B cell (primary cell): ENCODE measurements around the gene MBNL2. TPM values are rescaled to one million over a fixed set of nuclear protein-coding genes. Genes with fewer than 3 reads are reported as not detected.

Experiments
- ATAC-seq: fragments of 200-7000 bp; cut with Tn5 transposase; one replicate; pipeline ENCODE4 v1.10.0; 2021; ENCODE audit warnings: low read depth, mild to moderate bottlenecking, moderate number of reproducible peaks, moderate library complexity
- CTCF ChIA-PET: fragments of 350-600 bp; sonication (Branson Sonifier 250); formaldehyde crosslinking; loops from one replicate; lab custom pipeline; 2021; ENCODE audit warnings: antibody characterized with exemption, inconsistent platforms; lab: Charles Lee
- POLR2A ChIA-PET: fragments of 350-600 bp; sonication (Branson Sonifier 250); formaldehyde crosslinking; loops from one replicate; lab custom pipeline; 2021; ENCODE audit warnings: antibody characterized with exemption; lab: Charles Lee
- DNase-seq: peaks from one replicate; pipeline ENCODE4 v3.0.0; 2013
- H2AFZ ChIP-seq: 2 replicates; pipeline ENCODE4 v1.6.1; 2012; ENCODE audit warnings: mild to moderate bottlenecking, low read depth, low read length; ENCODE audit not compliant: insufficient read depth, poor library complexity, severe bottlenecking
- H3K27ac ChIP-seq, 2 donors: 1 replicate in 1 of 2; 2 replicates in 1 of 2; pipeline ENCODE4 v1.5.1; 2012 to 2013; ENCODE audit warnings: low read length in 2 of 2, mild to moderate bottlenecking in 2 of 2, moderate library complexity in 1 of 2
- H3K27me3 ChIP-seq, 4 experiments: fragments of 200-600 bp in 1 of 4; sonication (generic) in 1 of 4; replicated peaks in 1 of 4; 1 replicate in 2 of 4; 2 replicates in 2 of 4; pipeline versions ENCODE4 v1.6.1 to v1.7.0; 2013 to 2016; ENCODE audit warnings: low read length in 3 of 4, mild to moderate bottlenecking in 2 of 4, mixed read lengths in 1 of 4, moderate library complexity in 1 of 4; ENCODE audit not compliant: insufficient read depth in 4 of 4, control insufficient read depth in 3 of 4; ENCODE audit errors: control extremely low read depth in 1 of 4
- H3K36me3 ChIP-seq, 2 experiments: replicated peaks in 1 of 2; 1 replicate in 1 of 2; 2 replicates in 1 of 2; pipeline versions ENCODE4 v1.6.1 to v1.7.1; 2013; ENCODE audit warnings: low read length in 1 of 2; ENCODE audit not compliant: insufficient read depth in 2 of 2, control insufficient read depth in 1 of 2; ENCODE audit errors: control extremely low read depth in 1 of 2, extremely low read depth in 1 of 2
- H3K4me1 ChIP-seq, 2 donors: fragments of 200-600 bp in 1 of 2; sonication (generic) in 1 of 2; 1 replicate in 1 of 2; 2 replicates in 1 of 2; pipeline versions ENCODE4 v1.5.1 to v1.6.1; 2013 to 2017; ENCODE audit warnings: low read length in 2 of 2; ENCODE audit not compliant: control insufficient read depth in 2 of 2, insufficient read depth in 2 of 2
- H3K4me2 ChIP-seq: replicated peaks from 2 replicates; pipeline ENCODE3; 2012; ENCODE audit warnings: mild to moderate bottlenecking, low read depth, low read length; ENCODE audit not compliant: poor library complexity, severe bottlenecking
- H3K4me3 ChIP-seq, 5 experiments: fragments of 200-600 bp in 1 of 5; sonication (generic) in 1 of 5; 1 replicate in 3 of 5; 2 replicates in 2 of 5; pipeline versions ENCODE4 v1.5.1 to v1.7.0; 2011 to 2016; ENCODE audit warnings: low read length in 4 of 5, mild to moderate bottlenecking in 4 of 5, low read depth in 2 of 5, control low read depth in 1 of 5, moderate library complexity in 1 of 5; ENCODE audit not compliant: insufficient read depth in 1 of 5; ENCODE audit errors: control extremely low read depth in 1 of 5, extremely low read depth in 1 of 5
- H3K79me2 ChIP-seq: fragments of 200-600 bp; sonication (generic); one replicate; pipeline ENCODE4 v1.6.0; 2016; ENCODE audit warnings: low read length; ENCODE audit not compliant: control insufficient read depth, insufficient read depth
- H3K9ac ChIP-seq: fragments of 200-600 bp; sonication (generic); 2 replicates; pipeline ENCODE4 v1.6.1; 2017; ENCODE audit warnings: mild to moderate bottlenecking, low read length, moderate library complexity
- H3K9me3 ChIP-seq, 3 donors: one replicate each; pipeline versions ENCODE4 v1.6.1 to v1.7.1; 2013; ENCODE audit warnings: low read length in 2 of 3; ENCODE audit not compliant: control insufficient read depth in 2 of 3, insufficient read depth in 1 of 3; ENCODE audit errors: control extremely low read depth in 1 of 3
- H4K20me1 ChIP-seq: 2 replicates; pipeline ENCODE4 v1.6.0; 2012; ENCODE audit warnings: mild to moderate bottlenecking, low read length; ENCODE audit not compliant: insufficient read depth, control insufficient read depth, poor library complexity, severe bottlenecking
- H3K27ac Mint-ChIP-seq: one replicate; pipeline ENCODE4 v1.8.0; 2021; ENCODE audit warnings: mixed read lengths
- H3K27me3 Mint-ChIP-seq: one replicate; pipeline ENCODE4 v1.8.0; 2021; ENCODE audit warnings: mixed read lengths
- H3K4me1 Mint-ChIP-seq: one replicate; pipeline ENCODE4 v1.8.0; 2021; ENCODE audit warnings: mixed read lengths
- H3K4me3 Mint-ChIP-seq: one replicate; pipeline ENCODE4 v1.8.0; 2021; ENCODE audit warnings: mixed read lengths
- H3K9me3 Mint-ChIP-seq: one replicate; pipeline ENCODE4 v1.8.0; 2022; ENCODE audit warnings: mixed read lengths; ENCODE audit not compliant: insufficient read depth
- EZH2 ChIP-seq: IDR thresholded peaks from 2 replicates; pipeline ENCODE4 v1.6.1; 2012; ENCODE audit warnings: borderline replicate concordance, low read depth, mild to moderate bottlenecking, moderate library complexity, low read length; ENCODE audit not compliant: insufficient read depth, poor library complexity, severe bottlenecking
- intact Hi-C: fragments of 100-400 bp; cut with micrococcal nuclease; formaldehyde crosslinking; loops from one replicate; pipeline ENCODE4 v1.10.0; 2022
- polyA plus RNA-seq: library from polyadenylated mRNA; depleted of rRNA; stranded (reverse); fragments of >200 nt; gene quantifications from 2 replicates; pipeline ENCODE4 v1.2.3, GENCODE V29; 2012
- small RNA-seq: library from RNA; depleted of rRNA; stranded (forward); fragments of <200 nt; gene quantifications from one replicate; pipeline ENCODE3, GENCODE V24; 2012; ENCODE audit warnings: low replicate concordance, low read depth; ENCODE audit not compliant: insufficient read length
- total RNA-seq, 2 donors: library from RNA; stranded (reverse); fragments of 120-200 nt in 1 of 2; gene quantifications; 1 replicate in 1 of 2; 2 replicates in 1 of 2; pipeline versions ENCODE4 v1.2.3 to v1.2.4, GENCODE V29; 2013 to 2022
- TF ChIP-seq, protein P1 (sequence below): fragments of 200-600 bp; IDR thresholded peaks from one replicate; pipeline ENCODE4 v1.8.0; 2022; ENCODE audit warnings: antibody characterized with exemption, mild to moderate bottlenecking

Gene MBNL2
- total and polyA plus RNA-seq, 2 donors (not counting 1 experiment from before 2014, with no cell fraction given), result 6.9 to 50.1 TPM

DNA sequence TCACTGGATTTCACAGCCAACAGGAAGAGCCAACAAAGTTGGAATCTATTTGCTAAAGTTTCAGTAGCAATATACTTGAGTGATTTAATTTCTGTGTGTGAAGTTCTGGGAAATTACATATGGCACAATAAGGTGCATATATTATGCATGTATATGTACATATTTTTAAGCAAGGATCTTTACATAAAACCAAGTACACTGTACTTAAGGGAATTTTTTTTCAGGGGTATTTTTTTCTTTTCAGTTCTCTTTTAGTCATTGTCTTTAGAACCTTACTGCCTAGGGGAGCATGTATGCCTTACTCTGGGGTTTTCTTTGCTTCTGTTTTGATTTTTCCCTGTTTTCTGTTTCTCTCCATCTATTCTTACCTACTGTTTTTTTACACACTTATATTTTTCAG lies 219.2 kb downstream of the MBNL2 start:
- H4K20me1 ChIP-seq, result no peaks in the 10 kb centered on the region
- CTCF ChIA-PET, result no interaction called here
- Mint-ChIP-seq H3K27ac (no peak overlapping the region), H3K27me3 (no peaks in the 10 kb centered on the region), H3K4me3 (no peak overlapping the region), H3K9me3 (no peaks in the 10 kb centered on the region), H3K4me1 (peaks cover 10% of the 10 kb centered on the region)
- no peaks in the 10 kb centered on the region for H3K9me3 ChIP-seq
- POLR2A ChIA-PET, result no interaction called here
- no peaks in the 10 kb centered on the region for H3K4me1 ChIP-seq
- H3K27me3 ChIP-seq, result no peaks in the 10 kb centered on the region
- H3K36me3 ChIP-seq, result peaks cover 0 to 1% of the 10 kb centered on the region in 2 experiments
- TF ChIP-seq, protein P1, sequence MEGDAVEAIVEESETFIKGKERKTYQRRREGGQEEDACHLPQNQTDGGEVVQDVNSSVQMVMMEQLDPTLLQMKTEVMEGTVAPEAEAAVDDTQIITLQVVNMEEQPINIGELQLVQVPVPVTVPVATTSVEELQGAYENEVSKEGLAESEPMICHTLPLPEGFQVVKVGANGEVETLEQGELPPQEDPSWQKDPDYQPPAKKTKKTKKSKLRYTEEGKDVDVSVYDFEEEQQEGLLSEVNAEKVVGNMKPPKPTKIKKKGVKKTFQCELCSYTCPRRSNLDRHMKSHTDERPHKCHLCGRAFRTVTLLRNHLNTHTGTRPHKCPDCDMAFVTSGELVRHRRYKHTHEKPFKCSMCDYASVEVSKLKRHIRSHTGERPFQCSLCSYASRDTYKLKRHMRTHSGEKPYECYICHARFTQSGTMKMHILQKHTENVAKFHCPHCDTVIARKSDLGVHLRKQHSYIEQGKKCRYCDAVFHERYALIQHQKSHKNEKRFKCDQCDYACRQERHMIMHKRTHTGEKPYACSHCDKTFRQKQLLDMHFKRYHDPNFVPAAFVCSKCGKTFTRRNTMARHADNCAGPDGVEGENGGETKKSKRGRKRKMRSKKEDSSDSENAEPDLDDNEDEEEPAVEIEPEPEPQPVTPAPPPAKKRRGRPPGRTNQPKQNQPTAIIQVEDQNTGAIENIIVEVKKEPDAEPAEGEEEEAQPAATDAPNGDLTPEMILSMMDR, result no peak
- TF ChIP-seq EZH2, result no peak
- no peak overlapping the region for H2AFZ ChIP-seq
- ATAC-seq (no peak), DNase-seq (no peak)
- H3K79me2 ChIP-seq, result peaks cover 9% of the 10 kb centered on the region
- intact Hi-C loops, result no loop called here
- no peak overlapping the region for H3K27ac ChIP-seq
- no peak overlapping the region for H3K4me3 ChIP-seq
- no peak overlapping the region for H3K9ac ChIP-seq
- no peak overlapping the region for H3K4me2 ChIP-seq

Small RNAs within 50 kb of the gene (small RNA-seq; reads per million reads assigned to genes)
- not detected for gene AL442067.1
- not detected for gene RNA5SP37

Other genes starting within 250 kb of the MBNL2 start
- not detected in 2 replicates for gene OXGR1, start 227.9 kb upstream of the MBNL2 start, total RNA-seq
- gene OXGR1, start 227.9 kb upstream of the MBNL2 start, polyA plus RNA-seq, result not detected in 2 replicates
- 24.1 and 25.4 TPM in 2 replicates for gene RAP2A, start 211.8 kb downstream of the MBNL2 start, total RNA-seq
- gene RAP2A, start 211.8 kb downstream of the MBNL2 start, polyA plus RNA-seq, result 2.1 and 2.9 TPM in 2 replicates